Sigmoid colon (tissue), 7 donors: ENCODE results near the gene ADRA2A. TPM values are rescaled to one million over a fixed set of nuclear protein-coding genes. Genes with fewer than 3 reads are reported as not detected.

Experiments
- DNase-seq: peaks from one replicate; pipeline ENCODE4 v3.0.0-alpha.2; 2019
- H3K27ac ChIP-seq, 4 donors: fragments of 200-600 bp; sonication (generic); one replicate each; pipeline ENCODE4 v1.5.1; 2016 to 2019; ENCODE audit warnings: mild to moderate bottlenecking in 1 of 4
- H3K27me3 ChIP-seq, 3 donors: fragments of 200-600 bp; sonication (generic); one replicate each; pipeline ENCODE4 v1.5.1; 2019; ENCODE audit warnings: mild to moderate bottlenecking in 1 of 3
- H3K36me3 ChIP-seq, 4 donors: fragments of 200-600 bp; sonication (generic); one replicate each; pipeline ENCODE4 v1.5.1; 2016 to 2019
- H3K4me1 ChIP-seq, 4 donors: fragments of 200-600 bp; sonication (generic); one replicate each; pipeline ENCODE4 v1.5.1; 2017 to 2019
- H3K4me3 ChIP-seq, 4 donors: fragments of 200-600 bp; sonication (generic); one replicate each; pipeline ENCODE4 v1.5.1; 2017 to 2019; ENCODE audit warnings: mild to moderate bottlenecking in 2 of 4, moderate library complexity in 1 of 4
- H3K9me3 ChIP-seq, 4 donors: fragments of 200-600 bp in 3 of 4; sonication (generic) in 3 of 4; one replicate each; pipeline versions ENCODE4 v1.5.1 to v1.6.1; 2013 to 2019
- EP300 ChIP-seq, 4 donors: sonication (generic); formaldehyde crosslinking; IDR thresholded peaks; one replicate each; pipeline ENCODE4 v1.6.1; 2017; ENCODE audit warnings: antibody characterized with exemption in 4 of 4
- POLR2A ChIP-seq, 2 donors: fragments of 450-650 bp; IDR thresholded peaks; one replicate each; pipeline ENCODE4 v1.6.1; 2016; ENCODE audit warnings: antibody characterized with exemption in 2 of 2, mild to moderate bottlenecking in 2 of 2, moderate library complexity in 2 of 2
- POLR2AphosphoS5 ChIP-seq, 4 donors: sonication (generic); formaldehyde crosslinking; IDR thresholded peaks; one replicate each; pipeline ENCODE4 v1.6.1; 2017; ENCODE audit warnings: antibody characterized with exemption in 4 of 4
- WGBS, 2 donors: extraction: QIAGEN DNeasy Blood & Tissue Kit; methylation state at CpG; one replicate each; pipeline ENCODE4 v1.1.7; 2013; 5-methylcytosine and 5-hydroxymethylcytosine counted together
- intact Hi-C: fragments of 100-400 bp; cut with DNase I; formaldehyde crosslinking; loops from one replicate; pipeline ENCODE4 v1.15.1; 2023
- polyA plus RNA-seq, 3 donors: library from polyadenylated mRNA; stranded (reverse); fragments of 200-250 nt; gene quantifications; one replicate each; pipeline ENCODE4 v1.2.3, GENCODE V29; 2013
- total RNA-seq, 4 donors: library from RNA; depleted of rRNA; stranded (reverse); fragments of >200 nt; gene quantifications; one replicate each; pipeline ENCODE4 v1.1.0, GENCODE V29; 2016
- TF ChIP-seq, protein P1 (sequence below), 4 experiments: fragments of 450-650 bp in 3 of 4; fragments of 200-600 bp in 1 of 4; IDR thresholded peaks; one replicate each; pipeline ENCODE4 v1.5.1; 2016 to 2019; ENCODE audit warnings: antibody characterized with exemption in 4 of 4, mild to moderate bottlenecking in 3 of 4, moderate library complexity in 2 of 4
- donor health status: healthy with polysubstance abuse.
- donor health status: Bipolar disorder and iron deficiency.
- donor health status: healthy.

ADRA2A gene
- total and polyA plus RNA-seq, 7 donors: 1.5 to 6.2 (median 3.9) TPM

DNA sequence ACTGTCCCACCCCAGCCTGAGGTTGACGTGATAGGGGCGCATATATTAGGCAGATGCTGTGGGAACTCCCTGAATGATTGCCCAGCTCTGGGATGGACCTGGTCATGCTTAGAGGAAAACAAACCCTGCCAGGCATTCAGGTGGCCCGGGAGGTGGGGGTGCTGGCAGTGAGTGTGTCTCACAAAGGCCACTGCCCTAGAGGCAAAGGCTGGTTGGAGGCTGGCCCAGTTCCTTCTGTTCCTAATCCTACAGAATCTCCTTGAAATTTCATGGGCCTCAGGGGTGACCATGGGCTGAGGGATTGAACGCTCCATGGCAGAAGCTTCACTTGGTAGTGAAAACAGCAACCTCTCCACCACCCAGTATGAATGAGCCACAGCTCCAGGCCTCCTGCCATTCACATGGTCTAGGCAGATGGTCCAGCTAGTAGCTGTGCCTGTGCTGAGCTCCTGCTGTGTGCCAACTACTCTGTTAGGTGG, 25.6 kb downstream of the ADRA2A start:
- Histone ChIP-seq H3K27ac (no peak overlapping the region), H3K4me1 (no peaks in the 10 kb centered on the region), H3K27me3 (no peaks in the 10 kb centered on the region), H3K9me3 (no peaks in the 10 kb centered on the region), H3K36me3 (no peaks in the 10 kb centered on the region), H3K4me3 (no peak overlapping the region)
- 78 to 85% methylated on average over 4 of the region's 4 CpGs for WGBS, 2 donors
- peak; percentile 62 for DNase-seq
- intact Hi-C loops: no loop called here
- no peak for TF ChIP-seq POLR2AphosphoS5 (IDR thresholded peaks at IDR 0.05)
- TF ChIP-seq EP300 (IDR thresholded peaks at IDR 0.05): no peak
- no peak for TF ChIP-seq POLR2A (IDR thresholded peaks at IDR 0.05)
- TF ChIP-seq, protein P1, sequence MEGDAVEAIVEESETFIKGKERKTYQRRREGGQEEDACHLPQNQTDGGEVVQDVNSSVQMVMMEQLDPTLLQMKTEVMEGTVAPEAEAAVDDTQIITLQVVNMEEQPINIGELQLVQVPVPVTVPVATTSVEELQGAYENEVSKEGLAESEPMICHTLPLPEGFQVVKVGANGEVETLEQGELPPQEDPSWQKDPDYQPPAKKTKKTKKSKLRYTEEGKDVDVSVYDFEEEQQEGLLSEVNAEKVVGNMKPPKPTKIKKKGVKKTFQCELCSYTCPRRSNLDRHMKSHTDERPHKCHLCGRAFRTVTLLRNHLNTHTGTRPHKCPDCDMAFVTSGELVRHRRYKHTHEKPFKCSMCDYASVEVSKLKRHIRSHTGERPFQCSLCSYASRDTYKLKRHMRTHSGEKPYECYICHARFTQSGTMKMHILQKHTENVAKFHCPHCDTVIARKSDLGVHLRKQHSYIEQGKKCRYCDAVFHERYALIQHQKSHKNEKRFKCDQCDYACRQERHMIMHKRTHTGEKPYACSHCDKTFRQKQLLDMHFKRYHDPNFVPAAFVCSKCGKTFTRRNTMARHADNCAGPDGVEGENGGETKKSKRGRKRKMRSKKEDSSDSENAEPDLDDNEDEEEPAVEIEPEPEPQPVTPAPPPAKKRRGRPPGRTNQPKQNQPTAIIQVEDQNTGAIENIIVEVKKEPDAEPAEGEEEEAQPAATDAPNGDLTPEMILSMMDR (IDR thresholded peaks at IDR 0.05): no peak

DNA sequence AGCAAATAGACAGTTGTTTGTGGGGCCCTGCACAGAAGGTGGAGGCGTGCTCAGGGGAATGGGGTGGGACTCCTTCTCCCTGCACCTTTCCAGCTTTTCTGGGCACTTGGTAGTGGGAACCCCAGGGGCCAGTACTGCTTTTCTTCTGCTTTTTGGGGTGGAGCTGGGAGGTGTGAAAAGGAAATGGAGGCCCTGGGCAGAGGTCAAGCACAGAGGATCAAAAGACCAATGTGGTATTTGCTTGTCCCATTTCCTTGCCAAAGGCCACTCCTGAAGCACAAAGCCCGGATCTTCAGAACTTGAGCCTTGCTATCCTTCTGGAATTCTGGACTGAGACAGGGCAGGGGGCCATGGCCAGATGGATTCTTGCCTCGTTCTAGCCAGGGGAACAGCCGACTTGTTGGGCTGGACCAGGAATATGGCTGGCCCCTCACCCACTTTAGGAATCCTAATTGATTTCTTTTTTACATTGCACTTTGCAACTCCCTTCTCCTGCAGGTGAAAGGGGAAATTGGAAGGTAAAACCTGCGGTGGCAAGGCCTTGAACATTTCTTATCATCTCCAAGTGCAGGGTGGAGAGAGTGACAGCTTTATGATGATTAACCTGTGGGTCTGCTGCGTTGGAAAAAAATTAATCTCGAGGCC, 26.5 kb downstream of the ADRA2A start:
- H3K27ac ChIP-seq: no peak overlapping the region
- H3K36me3 ChIP-seq: no peaks in the 10 kb centered on the region
- no peaks in the 10 kb centered on the region for H3K27me3 ChIP-seq
- WGBS, 2 donors: 16 to 53% methylated on average over 7 of the region's 7 CpGs
- TF ChIP-seq POLR2AphosphoS5 (IDR thresholded peaks at IDR 0.05): no peak
- TF ChIP-seq POLR2A (IDR thresholded peaks at IDR 0.05): no peak
- TF ChIP-seq, protein P1 (IDR thresholded peaks at IDR 0.05): no peak
- no peak for TF ChIP-seq EP300 (IDR thresholded peaks at IDR 0.05)
- DNase-seq: peak; percentile 24
- intact Hi-C loops: no loop called here
- H3K4me3 ChIP-seq: no peak overlapping the region
- no peaks in the 10 kb centered on the region for H3K9me3 ChIP-seq
- no peaks in the 10 kb centered on the region for H3K4me1 ChIP-seq

GRCh38 chr10:111104811-111105210, 28.0 kb downstream of the ADRA2A start:
- Histone ChIP-seq H3K27me3 (no peaks in the 10 kb centered on the region), H3K9me3 (no peaks in the 10 kb centered on the region), H3K36me3 (no peaks in the 10 kb centered on the region), H3K27ac (no peak overlapping the region), H3K4me3 (no peak overlapping the region), H3K4me1 (no peaks in the 10 kb centered on the region)
- DNase-seq: peak; percentile 11
- no peak for TF ChIP-seq POLR2A (IDR thresholded peaks at IDR 0.05)
- TF ChIP-seq, protein P1 (IDR thresholded peaks at IDR 0.05): no peak
- TF ChIP-seq EP300 (IDR thresholded peaks at IDR 0.05): no peak
- no peak for TF ChIP-seq POLR2AphosphoS5 (IDR thresholded peaks at IDR 0.05)
- intact Hi-C loops: no loop called here
- WGBS, 2 donors: 97 to 98% methylated on average over 20 of the region's 20 CpGs

DNA sequence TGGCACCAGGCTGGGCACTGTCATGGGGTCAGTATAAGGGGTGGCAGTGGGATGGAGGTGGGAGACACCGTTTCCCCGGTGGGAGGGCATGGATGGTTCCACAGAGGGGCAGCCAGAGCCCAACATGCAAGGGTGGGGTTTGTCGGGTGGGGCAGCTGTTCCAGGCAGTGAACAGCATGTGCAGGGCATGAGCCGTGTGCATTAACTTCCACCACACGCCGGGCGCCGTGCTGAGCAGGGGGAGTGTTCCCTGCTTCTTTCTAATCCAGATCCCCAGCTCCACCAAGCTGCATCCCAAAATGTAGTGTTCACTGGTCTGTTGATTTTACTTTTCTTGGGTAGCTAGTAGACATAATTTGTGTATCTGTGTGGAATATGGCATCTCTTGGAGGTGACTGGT, 29.3 kb downstream of the ADRA2A start:
- no peak overlapping the region for H3K27ac ChIP-seq
- intact Hi-C loops: no loop called here
- WGBS, 2 donors: 90 to 96% methylated on average over 8 of the region's 8 CpGs
- H3K27me3 ChIP-seq: no peaks in the 10 kb centered on the region
- H3K9me3 ChIP-seq: no peaks in the 10 kb centered on the region
- no peaks in the 10 kb centered on the region for H3K36me3 ChIP-seq
- H3K4me1 ChIP-seq: no peaks in the 10 kb centered on the region
- DNase-seq: peak; percentile 44
- TF ChIP-seq POLR2A (IDR thresholded peaks at IDR 0.05) (no peak), EP300 (IDR thresholded peaks at IDR 0.05) (no peak), POLR2AphosphoS5 (IDR thresholded peaks at IDR 0.05) (no peak)
- TF ChIP-seq, protein P1 (IDR thresholded peaks at IDR 0.05): no peak
- no peak overlapping the region for H3K4me3 ChIP-seq

DNA sequence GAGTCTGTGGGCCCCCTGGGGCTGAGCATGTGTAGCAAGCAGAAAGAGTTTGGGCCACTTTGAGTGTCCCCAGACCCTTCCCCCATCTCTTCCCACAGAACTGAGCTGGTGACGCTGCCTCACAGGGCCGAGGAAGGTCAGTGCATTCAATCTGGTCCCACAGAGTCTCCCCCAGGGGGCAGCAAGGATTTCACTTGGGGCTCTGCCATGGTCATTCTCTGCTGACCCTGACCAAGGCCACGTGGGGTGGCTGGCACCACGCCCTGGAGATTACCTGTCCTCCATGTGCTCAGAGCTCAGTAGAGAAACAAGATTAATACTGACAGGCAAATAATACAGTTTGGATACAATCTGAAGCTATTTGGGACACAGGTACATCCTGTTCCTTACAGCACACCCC, 30.2 kb downstream of the ADRA2A start:
- no peak overlapping the region for H3K27ac ChIP-seq
- TF ChIP-seq, protein P1 (IDR thresholded peaks at IDR 0.05): no peak
- no peak for TF ChIP-seq EP300 (IDR thresholded peaks at IDR 0.05)
- TF ChIP-seq POLR2AphosphoS5 (IDR thresholded peaks at IDR 0.05): no peak
- TF ChIP-seq POLR2A (IDR thresholded peaks at IDR 0.05): no peak
- intact Hi-C loops: no loop called here

More for the DNA sequence above, 30.2 kb downstream of the ADRA2A start:
- WGBS, 2 donors: 74 to 80% methylated on average over 4 of the region's 4 CpGs
- Histone ChIP-seq H3K9me3 (no peaks in the 10 kb centered on the region), H3K4me3 (no peak overlapping the region), H3K36me3 (no peaks in the 10 kb centered on the region), H3K27me3 (no peaks in the 10 kb centered on the region), H3K4me1 (no peaks in the 10 kb centered on the region)
- peak; percentile 47 for DNase-seq
